A549 (cell line): ENCODE data around the gene STARD13.

ENCODE experiments used
- CHD2 ChIP-seq: fragments of 150-350 bp; IDR thresholded peaks from 2 replicates; pipeline ENCODE4 v1.6.1; 2014; ENCODE audit warnings: low read length; ENCODE audit not compliant: partially characterized antibody
- EP300 ChIP-seq, 2 experiments: fragments of >200 bp; sonication (Bioruptor Twin); formaldehyde crosslinking; IDR thresholded peaks; 2 replicates in 1 of 2; 3 replicates in 1 of 2; pipeline ENCODE4 v1.6.1; 2016 to 2017
- KDM1A ChIP-seq: fragments of 200-600 bp; sonication (generic); IDR thresholded peaks from 2 replicates; pipeline ENCODE4 v1.6.1; 2016; ENCODE audit warnings: low read depth, mild to moderate bottlenecking

GRCh38 chr13:33326723-33327122 is 41.2 kb upstream of the STARD13 start:
- TF ChIP-seq KDM1A (no peak), EP300 (IDR thresholded peaks at IDR 0.05) (no peak), CHD2 (no peak)
